Colonic mucosa (tissue), 4 donors: ENCODE results near the gene MED13L. TPM values are rescaled to one million over a fixed set of nuclear protein-coding genes. Genes with fewer than 3 reads are reported as not detected.
"Not testable (repeated sequence)": the region's sequence is repeated elsewhere in the genome, so short reads cannot be mapped to it uniquely, and the experiment has no call there.

Experiments
- DNase-seq: peaks from one replicate; pipeline ENCODE4 v3.0.0-alpha.2; 2020
- H3K27ac ChIP-seq: fragments of 200-600 bp; one replicate; pipeline ENCODE4 v1.8.0; 2021
- H3K27me3 ChIP-seq: fragments of 200-600 bp; one replicate; pipeline ENCODE4 v1.8.0; 2021
- H3K36me3 ChIP-seq: fragments of 200-600 bp; one replicate; pipeline ENCODE4 v1.8.0; 2021
- H3K4me1 ChIP-seq: fragments of 200-600 bp; one replicate; pipeline ENCODE4 v1.8.0; 2021; ENCODE audit warnings: mild to moderate bottlenecking
- H3K4me3 ChIP-seq: fragments of 200-600 bp; one replicate; pipeline ENCODE4 v1.8.0; 2021
- H3K9ac ChIP-seq, 2 donors: one replicate each; pipeline ENCODE4 v1.7.0; 2013; ENCODE audit warnings: control low read depth in 2 of 2, low read depth in 2 of 2, low read length in 2 of 2
- H3K9me3 ChIP-seq: fragments of 200-600 bp; one replicate; pipeline ENCODE4 v1.8.0; 2021
- intact Hi-C: fragments of 100-400 bp; cut with DNase I; formaldehyde crosslinking; loops from one replicate; pipeline ENCODE4 v1.14.1; 2022
- total RNA-seq, 2 donors: library from RNA; stranded (reverse); fragmentation: NEBNext Ultra II Directional in 1 of 2; extraction: Animal tissue kit (Norgen Biotek cat#: 25700) in 1 of 2; gene quantifications; one replicate each; pipeline ENCODE4 v1.2.1, GENCODE V29; 2021
- TF ChIP-seq, protein P1 (sequence below): fragments of 200-600 bp; IDR thresholded peaks from one replicate; pipeline ENCODE4 v1.8.0; 2022; ENCODE audit warnings: antibody characterized with exemption, mild to moderate bottlenecking
- donor health status: healthy.
- donor health status: DM: no; HTN: no; CAD: no.
- donor health status: DM: no; HTN: no; CAD: no.

MED13L gene
- total RNA-seq, 2 donors from 2014 or later, result 73.8 to 92.6 TPM

- H3K4me3 ChIP-seq, result no peak overlapping the region
- TF ChIP-seq, protein P1, sequence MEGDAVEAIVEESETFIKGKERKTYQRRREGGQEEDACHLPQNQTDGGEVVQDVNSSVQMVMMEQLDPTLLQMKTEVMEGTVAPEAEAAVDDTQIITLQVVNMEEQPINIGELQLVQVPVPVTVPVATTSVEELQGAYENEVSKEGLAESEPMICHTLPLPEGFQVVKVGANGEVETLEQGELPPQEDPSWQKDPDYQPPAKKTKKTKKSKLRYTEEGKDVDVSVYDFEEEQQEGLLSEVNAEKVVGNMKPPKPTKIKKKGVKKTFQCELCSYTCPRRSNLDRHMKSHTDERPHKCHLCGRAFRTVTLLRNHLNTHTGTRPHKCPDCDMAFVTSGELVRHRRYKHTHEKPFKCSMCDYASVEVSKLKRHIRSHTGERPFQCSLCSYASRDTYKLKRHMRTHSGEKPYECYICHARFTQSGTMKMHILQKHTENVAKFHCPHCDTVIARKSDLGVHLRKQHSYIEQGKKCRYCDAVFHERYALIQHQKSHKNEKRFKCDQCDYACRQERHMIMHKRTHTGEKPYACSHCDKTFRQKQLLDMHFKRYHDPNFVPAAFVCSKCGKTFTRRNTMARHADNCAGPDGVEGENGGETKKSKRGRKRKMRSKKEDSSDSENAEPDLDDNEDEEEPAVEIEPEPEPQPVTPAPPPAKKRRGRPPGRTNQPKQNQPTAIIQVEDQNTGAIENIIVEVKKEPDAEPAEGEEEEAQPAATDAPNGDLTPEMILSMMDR, result no peak
- DNase-seq, result no peak
- intact Hi-C loops, result no loop called here
- peaks cover 14% of the 10 kb centered on the region for H3K4me1 ChIP-seq
- H3K27me3 ChIP-seq, result no peaks in the 10 kb centered on the region
- no peaks in the 10 kb centered on the region for H3K9me3 ChIP-seq
- no peaks in the 10 kb centered on the region for H3K36me3 ChIP-seq
- H3K9ac ChIP-seq, result no peak overlapping the region
- no peak overlapping the region for H3K27ac ChIP-seq
These were observed 33.5 kb downstream of the MED13L start for GRCh38 chr12:116244001-116244400.

DNA sequence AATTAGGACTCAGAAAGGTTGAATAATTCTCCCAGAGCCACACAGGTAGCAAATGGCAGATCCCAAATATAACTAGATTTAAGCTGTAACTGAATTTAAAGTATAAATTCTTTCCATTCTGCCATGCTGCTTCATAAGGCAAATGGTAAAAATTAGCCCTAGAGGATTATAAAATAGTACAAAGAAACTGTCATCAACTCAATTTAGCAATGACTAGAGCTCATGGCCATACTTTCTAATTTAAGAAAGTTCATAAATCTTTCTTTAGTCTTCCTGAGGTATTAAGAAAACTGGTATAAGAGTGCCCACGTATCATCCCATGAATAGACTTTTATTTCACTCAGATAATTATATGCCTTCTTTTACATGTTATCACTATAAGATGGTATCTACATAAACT, 34.8 kb downstream of the MED13L start:
- H3K9ac ChIP-seq, result no peak overlapping the region
- H3K4me3 ChIP-seq, result no peak overlapping the region
- no peaks in the 10 kb centered on the region for H3K36me3 ChIP-seq
- TF ChIP-seq, protein P1, result no peak
- H3K27me3 ChIP-seq, result no peaks in the 10 kb centered on the region
- intact Hi-C loops, result no loop called here
- no peak for DNase-seq
- H3K27ac ChIP-seq, result no peak overlapping the region
- peaks cover 14% of the 10 kb centered on the region for H3K4me1 ChIP-seq
- H3K9me3 ChIP-seq, result no peaks in the 10 kb centered on the region

- Histone ChIP-seq H3K27me3 (no peaks in the 10 kb centered on the region), H3K9me3 (no peaks in the 10 kb centered on the region), H3K9ac (no peak overlapping the region), H3K4me1 (peaks cover 14% of the 10 kb centered on the region), H3K36me3 (no peaks in the 10 kb centered on the region), H3K4me3 (no peak overlapping the region), H3K27ac (no peak overlapping the region)
- DNase-seq, result no peak
- TF ChIP-seq, protein P1, result no peak
- intact Hi-C loops, result no loop called here
These were observed 36.2 kb downstream of the MED13L start for GRCh38 chr12:116241157-116241759.

- not testable (repeated sequence) for H3K27me3 ChIP-seq, H3K27ac ChIP-seq, H3K36me3 ChIP-seq, H3K9ac ChIP-seq, H3K9me3 ChIP-seq, H3K4me3 ChIP-seq, H3K4me1 ChIP-seq, DNase-seq
- intact Hi-C loops, result loop anchor here (10.0 kb wide), 1 partner anchor 224 kb away; no protein-coding TSS in a partner anchor
These were observed 38.8 kb downstream of the MED13L start for GRCh38 chr12:116238570-116239119.

DNA sequence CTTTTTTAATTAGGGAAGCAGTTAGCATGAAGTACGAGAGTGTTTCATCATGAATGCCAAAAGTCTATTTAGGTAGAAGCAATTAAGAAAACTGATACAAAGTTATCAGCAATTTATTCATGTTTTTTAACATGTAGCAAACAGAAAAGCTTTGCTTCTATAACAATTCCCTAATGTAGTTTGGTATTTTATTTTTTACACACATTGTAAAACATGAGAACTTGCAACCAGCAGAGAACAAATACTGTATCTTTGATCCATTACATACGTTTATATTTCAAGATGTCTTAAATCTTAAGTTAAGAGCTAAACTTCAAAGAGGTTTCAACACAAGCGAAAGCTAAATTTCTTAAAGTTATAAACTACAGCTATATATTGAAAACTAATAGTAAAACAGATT, 39.3 kb downstream of the MED13L start:
- Histone ChIP-seq H3K36me3 (no peaks in the 10 kb centered on the region), H3K4me1 (no peaks in the 10 kb centered on the region), H3K4me3 (no peak overlapping the region), H3K9ac (no peak overlapping the region), H3K9me3 (no peaks in the 10 kb centered on the region), H3K27me3 (no peaks in the 10 kb centered on the region), H3K27ac (no peak overlapping the region)
- DNase-seq, result no peak
- TF ChIP-seq, protein P1, result no peak
- intact Hi-C loops, result loop anchor here (10.0 kb wide), 1 partner anchor 223 kb away; no protein-coding TSS in a partner anchor

DNA sequence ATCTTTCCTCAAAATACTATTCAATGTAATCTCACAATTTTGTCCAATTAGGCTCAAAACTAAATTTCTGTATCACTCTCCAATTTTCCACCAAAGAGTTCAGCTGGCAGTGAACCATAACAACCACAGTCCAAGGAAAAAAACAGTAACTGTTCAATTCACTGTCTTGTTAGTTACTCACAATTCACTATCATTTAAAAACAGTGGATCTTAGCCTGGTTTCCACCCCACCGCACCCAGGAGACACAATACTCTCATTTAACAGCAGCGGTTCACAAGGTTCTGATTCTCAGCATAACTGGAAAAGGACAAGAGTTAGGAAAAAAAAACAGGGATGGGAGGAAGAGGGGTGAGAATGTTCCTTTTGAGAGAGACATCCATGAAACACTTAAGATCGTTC, 40.5 kb downstream of the MED13L start:
- no peak overlapping the region for H3K9ac ChIP-seq
- no peaks in the 10 kb centered on the region for H3K9me3 ChIP-seq
- no peak for DNase-seq
- H3K4me3 ChIP-seq, result no peak overlapping the region
- intact Hi-C loops, result loop anchor here (10.0 kb wide), 1 partner anchor 222 kb away; no protein-coding TSS in a partner anchor
- no peaks in the 10 kb centered on the region for H3K27me3 ChIP-seq
- no peak overlapping the region for H3K27ac ChIP-seq
- H3K36me3 ChIP-seq, result no peaks in the 10 kb centered on the region
- TF ChIP-seq, protein P1, result no peak
- H3K4me1 ChIP-seq, result no peaks in the 10 kb centered on the region
